ENCODE measurements around the gene CNN2. TPM values are rescaled to one million over a fixed set of nuclear protein-coding genes. Genes with fewer than 3 reads are reported as not detected.

Gene CNN2
- total RNA-seq, 4 donors from 2014 or later: 79.0 to 125 (median 105) TPM

DNA sequence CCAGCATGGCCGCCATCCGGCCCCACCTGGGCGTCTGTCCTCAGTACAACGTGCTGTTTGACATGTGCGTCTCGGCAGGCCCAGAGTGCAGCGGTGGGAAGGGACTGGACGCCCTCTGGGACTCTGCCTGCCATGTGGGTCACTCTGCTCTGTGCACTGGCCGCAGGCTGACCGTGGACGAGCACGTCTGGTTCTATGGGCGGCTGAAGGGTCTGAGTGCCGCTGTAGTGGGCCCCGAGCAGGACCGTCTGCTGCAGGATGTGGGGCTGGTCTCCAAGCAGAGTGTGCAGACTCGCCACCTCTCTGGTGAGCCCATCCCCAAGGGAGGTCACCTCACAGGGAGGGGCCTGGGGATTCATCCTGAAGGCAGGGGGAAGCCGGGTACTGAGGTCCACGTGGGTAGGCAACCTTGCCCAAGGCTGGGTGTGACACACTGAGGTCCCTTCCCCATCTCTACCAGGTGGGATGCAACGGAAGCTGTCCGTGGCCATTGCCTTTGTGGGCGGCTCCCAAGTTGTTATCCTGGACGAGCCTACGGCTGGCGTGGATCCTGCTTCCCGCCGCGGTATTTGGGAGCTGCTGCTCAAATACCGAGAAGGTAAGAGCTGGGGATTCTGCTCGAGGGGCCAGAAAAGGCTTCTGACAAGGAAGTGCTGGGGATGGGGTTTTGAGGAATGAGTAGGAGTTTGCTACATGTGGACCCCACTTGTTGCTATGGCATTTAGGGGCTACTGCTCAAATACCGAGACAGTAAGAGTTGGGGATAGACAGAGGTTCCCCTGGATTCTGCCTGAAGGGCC, 24.8 kb downstream of the CNN2 start:
- Histone ChIP-seq H3K27me3 (no peaks in the 10 kb centered on the region), H3K27ac (no peak overlapping the region), H3K4me1 (peaks cover 12 to 16% (median 15%) of the 10 kb centered on the region in 3 donors), H3K36me3 (peaks cover 0 to 5% (median 0%) of the 10 kb centered on the region in 3 donors), H3K4me3 (no peak overlapping the region), H3K9me3 (peaks cover 0 to 6% (median 0%) of the 10 kb centered on the region in 3 donors)
- intact Hi-C loops (cut with DNase I): no loop called here
- no peak for DNase-seq
- TF ChIP-seq, protein P1, sequence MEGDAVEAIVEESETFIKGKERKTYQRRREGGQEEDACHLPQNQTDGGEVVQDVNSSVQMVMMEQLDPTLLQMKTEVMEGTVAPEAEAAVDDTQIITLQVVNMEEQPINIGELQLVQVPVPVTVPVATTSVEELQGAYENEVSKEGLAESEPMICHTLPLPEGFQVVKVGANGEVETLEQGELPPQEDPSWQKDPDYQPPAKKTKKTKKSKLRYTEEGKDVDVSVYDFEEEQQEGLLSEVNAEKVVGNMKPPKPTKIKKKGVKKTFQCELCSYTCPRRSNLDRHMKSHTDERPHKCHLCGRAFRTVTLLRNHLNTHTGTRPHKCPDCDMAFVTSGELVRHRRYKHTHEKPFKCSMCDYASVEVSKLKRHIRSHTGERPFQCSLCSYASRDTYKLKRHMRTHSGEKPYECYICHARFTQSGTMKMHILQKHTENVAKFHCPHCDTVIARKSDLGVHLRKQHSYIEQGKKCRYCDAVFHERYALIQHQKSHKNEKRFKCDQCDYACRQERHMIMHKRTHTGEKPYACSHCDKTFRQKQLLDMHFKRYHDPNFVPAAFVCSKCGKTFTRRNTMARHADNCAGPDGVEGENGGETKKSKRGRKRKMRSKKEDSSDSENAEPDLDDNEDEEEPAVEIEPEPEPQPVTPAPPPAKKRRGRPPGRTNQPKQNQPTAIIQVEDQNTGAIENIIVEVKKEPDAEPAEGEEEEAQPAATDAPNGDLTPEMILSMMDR (IDR thresholded peaks at IDR 0.05): no peak
- TF ChIP-seq POLR2A (IDR thresholded peaks at IDR 0.05): no peak
- 83 to 87% methylated on average over 8 to 10 of the region's 31 CpGs for WGBS, 2 donors

DNA sequence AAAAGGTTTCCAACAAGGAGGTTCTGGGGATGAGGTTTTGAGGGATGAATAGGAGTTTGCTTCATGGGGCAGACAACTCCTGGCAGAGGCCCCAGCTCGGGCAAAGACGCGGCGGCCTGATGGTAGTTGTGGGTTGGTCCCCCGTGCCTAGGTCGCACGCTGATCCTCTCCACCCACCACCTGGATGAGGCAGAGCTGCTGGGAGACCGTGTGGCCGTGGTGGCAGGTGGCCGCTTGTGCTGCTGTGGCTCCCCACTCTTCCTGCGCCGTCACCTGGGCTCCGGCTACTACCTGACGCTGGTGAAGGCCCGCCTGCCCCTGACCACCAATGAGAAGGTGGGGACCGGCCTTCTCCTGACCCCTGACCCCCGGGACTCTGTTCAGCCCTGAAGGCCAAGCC, 25.4 kb downstream of the CNN2 start:
- Histone ChIP-seq H3K36me3 (peaks cover 0 to 11% (median 0%) of the 10 kb centered on the region in 3 donors), H3K27ac (no peak overlapping the region), H3K9me3 (peaks cover 0 to 12% (median 5%) of the 10 kb centered on the region in 3 donors), H3K4me3 (no peak overlapping the region), H3K27me3 (no peaks in the 10 kb centered on the region), H3K4me1 (peaks cover 9 to 11% (median 11%) of the 10 kb centered on the region in 3 donors)
- DNase-seq: no peak
- intact Hi-C loops (cut with DNase I): no loop called here
- WGBS, 2 donors: 87% methylated on average over 3 of the region's 17 CpGs; no CpG with 5 or more reads in 1 of the 2 donors
- TF ChIP-seq POLR2A (IDR thresholded peaks at IDR 0.05): no peak

DNA sequence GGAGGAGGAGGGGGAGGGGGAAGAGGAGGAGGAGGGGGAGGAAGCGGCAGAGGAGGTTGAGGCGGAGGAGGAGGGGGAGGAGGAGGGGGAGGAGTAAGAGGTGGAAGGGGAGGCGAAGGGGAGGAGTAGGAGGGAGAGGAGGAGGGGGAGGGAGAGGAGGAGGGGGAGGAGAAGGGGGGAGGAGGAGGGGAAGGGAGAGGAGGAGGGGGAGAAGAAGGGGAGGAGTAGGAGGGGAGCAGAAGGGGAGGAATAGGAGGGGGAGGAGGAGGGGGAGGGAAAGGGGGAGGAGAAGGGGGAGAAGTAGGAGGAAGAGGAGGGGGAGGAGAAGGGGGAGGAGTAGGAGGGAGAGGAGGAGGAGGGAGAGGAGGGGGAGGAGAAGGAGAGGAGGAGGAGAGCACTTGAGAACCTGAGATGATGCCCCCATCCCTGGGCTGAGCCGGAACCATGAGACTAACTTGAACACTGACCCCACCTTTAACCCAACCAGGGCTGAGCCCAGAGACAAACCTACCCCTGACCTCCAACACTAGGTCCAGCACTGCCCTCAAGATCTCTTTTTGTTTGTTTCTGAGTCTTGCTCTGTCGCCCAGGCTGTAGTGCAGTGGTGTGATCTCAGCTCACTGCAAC, 26.1 kb downstream of the CNN2 start:
- H3K4me1 ChIP-seq: peaks cover 4% of the 10 kb centered on the region in 3 donors
- 76 to 78% methylated on average over 2 of the region's 5 CpGs for WGBS, 2 donors
- peaks cover 0 to 19% (median 12%) of the 10 kb centered on the region in 3 donors for H3K9me3 ChIP-seq
- no peak overlapping the region for H3K4me3 ChIP-seq
- no peak overlapping the region for H3K27ac ChIP-seq
- intact Hi-C loops (cut with DNase I): no loop called here
- no peaks in the 10 kb centered on the region for H3K27me3 ChIP-seq
- no peak for TF ChIP-seq POLR2A (IDR thresholded peaks at IDR 0.05)
- TF ChIP-seq, protein P1 (IDR thresholded peaks at IDR 0.05): no peak
- peaks cover 0 to 18% (median 0%) of the 10 kb centered on the region in 3 donors for H3K36me3 ChIP-seq
- no peak for DNase-seq

DNA sequence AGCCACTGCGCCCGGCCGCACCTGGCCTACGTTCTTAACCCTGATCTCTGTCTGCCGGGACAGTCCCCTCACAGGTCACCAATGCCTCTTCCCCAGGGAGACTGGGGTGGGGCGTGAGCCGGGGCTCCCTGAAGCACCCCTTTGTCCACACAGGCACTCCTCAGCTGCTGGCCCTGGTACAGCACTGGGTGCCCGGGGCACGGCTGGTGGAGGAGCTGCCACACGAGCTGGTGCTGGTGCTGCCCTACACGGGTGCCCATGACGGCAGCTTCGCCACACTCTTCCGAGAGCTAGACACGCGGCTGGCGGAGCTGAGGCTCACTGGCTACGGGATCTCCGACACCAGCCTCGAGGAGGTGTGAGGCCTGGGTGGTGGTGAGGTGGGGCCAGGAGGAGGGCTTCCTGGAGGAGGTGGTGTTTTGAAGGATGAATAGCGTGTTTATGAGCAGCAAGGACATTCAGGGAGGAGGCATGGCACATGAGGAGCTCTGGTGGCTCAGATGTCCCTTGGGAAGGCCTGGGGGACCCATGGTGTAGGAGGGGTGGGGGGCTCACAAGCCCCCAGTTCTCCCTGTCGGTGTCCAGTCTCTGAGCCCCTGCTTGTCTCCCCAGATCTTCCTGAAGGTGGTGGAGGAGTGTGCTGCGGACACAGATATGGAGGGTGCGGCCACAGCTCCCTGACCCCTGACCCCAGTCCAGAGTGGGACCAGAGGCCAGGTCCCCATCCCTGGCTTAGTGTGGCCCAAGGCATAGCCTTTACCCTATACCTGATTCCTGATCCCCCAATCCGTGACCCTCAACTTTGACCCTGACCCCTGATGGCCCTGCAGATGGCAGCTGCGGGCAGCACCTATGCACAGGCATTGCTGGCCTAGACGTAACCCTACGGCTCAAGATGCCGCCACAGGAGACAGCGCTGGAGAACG, 27.0 kb downstream of the CNN2 start:
- TF ChIP-seq, protein P1 (IDR thresholded peaks at IDR 0.05): no peak
- H3K9me3 ChIP-seq: peaks cover 0 to 29% (median 20%) of the 10 kb centered on the region in 3 donors
- intact Hi-C loops (cut with DNase I): no loop called here
- no peak overlapping the region for H3K4me3 ChIP-seq
- 89 to 100% methylated on average over 3 to 11 of the region's 31 CpGs for WGBS, 2 donors
- peaks cover 0 to 27% (median 0%) of the 10 kb centered on the region in 3 donors for H3K36me3 ChIP-seq
- H3K4me1 ChIP-seq: no peaks in the 10 kb centered on the region
- no peak for DNase-seq
- H3K27me3 ChIP-seq: no peaks in the 10 kb centered on the region
- no peak overlapping the region for H3K27ac ChIP-seq

Measured in esophagus squamous epithelium (tissue), 5 donors.